Measurements from ENCODE around the gene ATP6V1B1.

The ATP6V1B1 gene

DNA sequence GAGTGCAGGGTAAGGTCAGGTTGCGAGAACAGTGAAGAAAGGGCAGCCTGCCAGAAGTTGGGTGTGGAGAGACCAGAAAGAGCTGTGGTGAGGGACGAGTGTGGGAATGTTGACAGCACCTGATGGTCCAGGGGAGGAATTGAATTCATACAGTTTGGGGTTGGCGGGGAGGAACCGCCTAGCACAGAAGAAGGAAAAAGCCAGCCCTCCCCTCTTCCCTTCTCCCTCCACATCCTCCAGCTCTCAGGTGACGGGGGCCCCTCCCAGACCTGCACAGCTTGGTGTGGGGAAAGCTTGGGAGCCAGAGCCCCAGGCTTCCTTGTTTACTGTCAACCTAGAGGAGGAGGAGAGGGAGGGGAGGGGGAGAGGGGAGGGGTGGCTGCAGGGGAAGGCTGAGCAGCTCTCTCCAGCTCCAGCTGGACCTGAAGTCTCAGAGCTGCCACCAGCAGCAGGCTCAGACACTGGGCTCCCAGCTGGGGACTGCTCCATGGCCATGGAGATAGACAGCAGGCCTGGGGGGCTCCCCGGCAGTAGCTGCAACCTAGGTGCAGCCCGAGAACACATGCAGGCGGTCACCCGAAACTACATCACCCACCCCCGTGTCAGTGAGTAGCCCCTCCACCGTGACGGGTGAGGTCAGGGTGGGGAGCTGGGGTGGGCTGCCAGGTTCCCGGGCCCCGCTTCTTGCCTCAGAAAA, at the start of gene ATP6V1B1:
ATP6V1B1 (plus strand) TSS at position 433 of the 697 bp plus-strand sequence; CDS start at position 488, 55 bp downstream.
- peak; percentile 12 to 25 for DNase-seq

DNA sequence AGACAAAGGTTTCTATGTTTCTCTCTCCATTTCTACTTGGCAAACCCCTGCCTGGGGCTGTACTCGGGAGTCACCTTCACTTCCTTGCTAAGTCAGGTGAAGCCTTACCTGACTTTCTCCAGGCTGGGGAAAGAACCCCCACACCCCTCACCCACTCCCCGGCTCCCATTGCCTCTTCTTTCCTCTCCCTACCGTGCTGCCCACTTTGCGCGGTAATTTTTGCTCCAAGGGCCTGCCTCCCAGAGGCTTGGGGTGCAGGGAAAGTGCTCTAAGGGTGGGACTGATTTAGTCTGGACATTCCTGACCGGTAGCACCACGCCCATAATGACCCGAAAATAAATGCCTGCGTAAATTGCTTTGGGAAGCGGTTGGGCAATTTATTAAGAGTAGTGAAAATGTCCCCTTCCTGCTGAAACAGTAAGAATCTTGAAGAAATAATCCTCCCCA, 49.1 kb upstream of the ATP6V1B1 start:
- no peak for DNase-seq

DNA sequence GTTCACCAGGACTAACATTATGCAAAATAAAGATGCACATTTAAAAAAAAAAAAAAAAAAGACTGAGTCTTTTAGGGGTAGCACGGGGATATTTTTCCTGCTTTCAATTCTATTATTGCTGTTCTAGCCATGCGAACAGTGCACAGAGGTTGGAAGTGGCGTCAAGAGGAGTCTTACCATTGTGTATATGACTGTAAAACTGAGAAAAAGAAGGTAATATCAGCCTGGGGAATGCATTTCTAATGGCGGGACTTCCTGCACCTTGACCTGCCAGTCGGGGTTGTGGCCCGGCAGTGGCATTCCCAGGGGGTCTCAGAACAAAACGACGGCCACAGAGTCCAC, 48.5 kb upstream of the ATP6V1B1 start:
- no peak for DNase-seq

DNA sequence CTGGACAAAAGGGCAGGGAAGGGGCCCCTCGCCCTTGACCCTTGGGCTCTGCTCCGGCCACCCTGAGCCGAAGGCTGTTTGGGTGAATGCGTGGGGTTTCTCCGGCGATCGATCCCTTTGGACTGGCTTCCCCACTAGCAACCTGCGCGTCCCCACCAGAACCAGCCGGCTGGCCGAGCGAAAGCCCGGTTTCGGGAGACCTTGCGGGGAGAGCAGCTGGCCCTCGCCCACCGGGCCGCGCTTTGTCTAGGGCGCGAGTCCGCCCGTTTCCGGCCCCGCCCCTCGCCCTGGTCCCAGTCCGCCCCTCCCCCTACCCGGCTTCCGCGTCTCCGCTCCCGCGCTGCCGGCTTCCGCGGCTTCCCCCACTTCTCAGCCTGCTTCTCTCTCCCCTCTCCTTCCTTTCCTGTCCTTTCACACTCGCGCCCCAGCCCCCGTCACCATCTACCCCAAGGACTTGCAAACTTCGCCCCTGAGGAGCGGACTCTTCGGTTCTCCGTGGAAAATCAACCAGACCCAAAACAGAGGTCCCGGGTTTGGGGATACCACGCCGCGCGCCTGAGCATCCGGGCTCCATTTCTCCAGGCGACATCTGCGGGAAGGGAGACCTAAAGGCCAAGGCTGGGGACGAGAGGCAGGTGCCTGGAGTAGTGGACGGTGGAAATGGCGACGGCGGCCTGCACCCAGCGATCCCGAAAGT, 48.0 kb upstream of the ATP6V1B1 start:
- DNase-seq, result peak; percentile 46 to 53

DNA sequence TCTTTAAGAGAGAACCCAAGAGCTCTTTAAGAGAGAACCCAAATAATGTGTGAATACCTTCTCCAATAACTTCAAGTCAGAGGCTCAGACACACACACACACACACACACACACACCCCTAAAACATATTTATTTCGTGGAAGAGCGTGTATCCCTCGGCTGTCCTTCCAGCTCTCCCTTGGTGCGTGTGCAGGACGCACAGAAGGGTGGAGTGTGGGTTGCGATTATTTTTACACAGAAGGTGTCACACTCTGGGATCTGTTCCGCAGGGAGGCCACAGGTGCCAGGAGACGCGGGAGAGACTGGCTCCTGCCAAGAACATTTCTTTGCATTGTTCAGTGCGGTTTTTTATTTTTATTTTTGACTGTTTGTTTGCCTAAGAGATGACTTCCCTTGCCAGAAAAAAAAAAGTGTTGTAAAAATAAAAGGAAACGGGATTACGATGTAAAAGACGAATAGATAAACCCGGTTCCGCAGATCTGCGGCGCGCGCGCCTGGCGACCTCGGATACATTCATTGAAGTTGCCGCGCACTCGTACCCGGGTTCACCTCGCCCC, 47.3 kb upstream of the ATP6V1B1 start:
- no peak for DNase-seq

DNA sequence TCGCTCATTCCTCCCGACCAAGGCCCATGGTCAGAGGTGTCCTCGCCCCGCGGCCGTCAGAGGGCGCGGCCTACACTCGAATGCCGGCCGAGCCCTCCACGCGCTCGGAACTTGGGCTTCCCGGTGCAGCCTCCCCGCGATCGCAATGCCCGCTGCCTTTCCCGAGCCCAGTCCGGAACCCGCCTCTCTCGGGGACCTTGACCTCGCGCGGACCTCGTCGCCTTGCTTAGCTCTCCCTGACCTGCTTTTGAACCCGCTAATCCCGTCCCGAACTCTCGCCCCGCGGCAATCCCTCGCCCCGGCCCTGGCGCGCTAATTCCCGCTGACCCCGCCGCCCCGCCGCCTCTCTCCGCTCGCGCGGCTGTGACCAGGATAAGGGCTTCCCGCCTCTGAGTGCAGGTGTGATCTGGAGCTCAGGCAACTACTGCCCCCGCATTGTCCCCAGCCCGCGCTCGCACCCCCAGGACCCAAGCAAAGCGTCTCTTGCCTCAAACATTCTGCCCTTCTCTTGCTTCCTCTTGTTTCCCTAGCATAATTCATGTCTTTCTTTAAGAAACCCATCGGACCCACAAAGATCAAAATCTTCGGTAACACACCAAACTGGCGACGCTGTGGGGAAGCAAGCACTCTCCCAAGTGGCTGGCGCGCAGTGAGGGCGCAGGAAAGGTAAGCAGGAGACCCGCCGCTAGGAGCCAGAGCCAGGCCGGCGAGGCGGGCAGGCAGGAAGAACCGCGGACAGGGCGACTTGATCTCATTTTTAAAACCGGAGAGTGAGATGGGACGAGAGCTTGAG, 46.6 kb upstream of the ATP6V1B1 start:
- DNase-seq, result no peak

DNA sequence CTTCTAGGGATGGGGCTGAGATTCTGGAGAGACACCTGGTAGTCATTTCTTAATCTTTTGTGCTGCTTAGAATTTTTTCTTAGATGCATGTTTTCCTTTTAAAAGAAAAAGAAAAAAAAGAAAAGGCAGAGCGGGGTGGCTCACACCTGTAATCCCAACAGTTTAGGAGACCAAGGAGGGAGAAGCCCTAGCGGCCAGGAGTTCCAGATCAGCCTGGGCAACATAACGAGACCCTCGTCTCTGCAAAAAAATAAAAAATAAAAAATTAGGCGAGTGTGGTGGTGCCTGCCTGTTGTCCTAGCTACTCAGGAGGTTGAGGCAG, 46.0 kb upstream of the ATP6V1B1 start:
- no peak for DNase-seq

DNA sequence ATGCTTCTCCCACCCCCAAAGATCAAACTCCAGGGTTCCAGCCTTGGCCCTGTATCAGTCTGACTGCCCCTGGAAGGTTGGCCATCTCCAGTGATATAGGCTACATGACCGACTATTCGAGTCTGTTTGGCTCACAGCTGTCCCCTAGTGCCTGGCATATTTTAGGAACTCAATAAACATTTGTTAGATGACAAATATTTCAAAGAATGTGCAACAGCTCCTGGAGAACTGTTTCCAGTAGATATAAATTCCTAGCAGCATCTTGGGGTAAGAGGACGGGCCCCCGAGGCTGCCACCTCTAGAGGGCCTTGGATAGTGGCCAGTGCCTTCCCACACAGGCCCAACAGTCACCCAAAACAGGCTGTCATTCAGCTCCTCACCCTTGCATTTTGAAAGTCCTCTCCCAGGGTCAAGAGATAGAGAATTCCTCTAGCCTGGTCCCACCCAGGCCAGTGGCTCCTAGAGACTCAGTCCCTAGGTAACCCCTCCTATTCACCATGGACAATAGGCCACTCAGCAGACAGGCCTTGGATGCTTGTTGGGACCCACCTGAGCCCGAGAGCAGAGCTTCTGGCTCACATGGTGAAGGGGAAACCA, 45.1 kb upstream of the ATP6V1B1 start:
- DNase-seq, result no peak

DNA sequence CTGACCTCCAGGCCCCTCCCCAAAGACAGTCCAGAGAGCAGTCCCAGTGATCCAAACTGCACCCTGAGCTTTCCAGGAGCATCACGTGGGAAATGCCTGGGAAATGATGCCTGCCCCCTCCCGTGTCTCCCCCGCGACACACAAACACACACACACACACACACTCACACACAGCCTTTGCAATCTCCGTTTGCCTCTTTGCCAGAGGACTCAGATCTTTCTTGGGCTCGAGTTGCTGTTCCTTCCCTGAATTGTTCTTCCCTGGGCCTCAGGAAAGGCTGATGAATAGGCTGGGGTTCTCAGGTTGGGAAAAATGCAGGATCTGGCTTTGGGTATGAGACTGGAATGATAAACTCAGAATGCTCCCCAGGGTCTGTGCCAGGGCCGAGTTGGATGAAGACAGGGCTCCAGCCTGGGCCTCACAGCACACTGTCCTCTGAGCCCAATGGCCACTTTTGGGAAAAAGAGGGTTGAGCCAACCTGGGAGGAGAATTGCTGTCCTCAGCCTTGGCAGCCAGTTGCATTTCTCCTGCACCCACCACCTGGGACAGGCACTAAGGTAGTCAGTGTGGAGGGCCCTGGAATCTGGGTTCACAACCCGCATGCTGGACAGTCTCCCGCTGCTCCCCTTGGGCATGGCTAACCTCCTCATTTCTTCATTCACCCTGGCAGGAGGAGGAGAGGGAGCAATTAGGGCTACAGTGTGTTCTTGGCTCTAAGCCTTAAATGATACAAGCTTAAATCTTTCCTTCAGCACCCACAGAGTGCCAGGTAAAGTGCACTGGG, 43.9 kb upstream of the ATP6V1B1 start:
- DNase-seq, result no peak

DNA sequence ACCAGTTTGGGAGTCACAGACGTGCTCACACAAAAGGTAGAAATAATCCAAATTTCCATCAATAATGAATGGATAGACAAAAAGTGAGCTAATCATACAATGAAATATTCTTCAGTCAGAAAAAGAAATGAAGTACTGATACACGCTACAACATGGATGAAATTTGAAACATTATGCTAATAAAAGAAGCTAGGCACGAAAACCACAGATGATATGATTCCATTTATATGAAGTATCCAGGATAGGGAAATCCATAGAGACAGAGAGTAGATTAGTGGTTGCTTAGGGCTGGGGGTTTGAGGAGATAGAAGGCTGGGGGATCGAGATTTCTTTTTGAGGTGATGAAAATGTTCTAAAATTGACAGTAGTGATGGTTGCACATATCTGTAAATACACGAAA, 43.0 kb upstream of the ATP6V1B1 start:
- no peak for DNase-seq

DNA sequence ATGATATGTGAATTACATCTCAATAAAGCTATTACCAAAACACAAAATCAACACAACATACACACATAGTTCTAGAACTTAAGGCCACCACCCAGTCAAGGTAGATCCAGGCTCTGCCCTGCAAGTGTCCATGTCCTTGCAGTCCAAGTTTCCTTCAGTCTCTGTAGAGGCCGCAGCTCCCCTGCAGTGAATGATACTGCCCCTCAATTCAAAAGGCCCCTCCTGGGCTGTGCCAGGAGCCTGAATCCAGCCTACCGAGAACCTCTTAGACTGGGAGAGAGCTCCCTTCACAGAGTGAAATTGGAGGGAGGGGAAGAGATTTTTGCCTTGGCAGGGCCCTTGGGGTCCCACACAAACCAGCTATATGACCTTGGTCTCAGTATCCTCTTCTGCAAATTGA, 42.5 kb upstream of the ATP6V1B1 start:
- no peak for DNase-seq

DNA sequence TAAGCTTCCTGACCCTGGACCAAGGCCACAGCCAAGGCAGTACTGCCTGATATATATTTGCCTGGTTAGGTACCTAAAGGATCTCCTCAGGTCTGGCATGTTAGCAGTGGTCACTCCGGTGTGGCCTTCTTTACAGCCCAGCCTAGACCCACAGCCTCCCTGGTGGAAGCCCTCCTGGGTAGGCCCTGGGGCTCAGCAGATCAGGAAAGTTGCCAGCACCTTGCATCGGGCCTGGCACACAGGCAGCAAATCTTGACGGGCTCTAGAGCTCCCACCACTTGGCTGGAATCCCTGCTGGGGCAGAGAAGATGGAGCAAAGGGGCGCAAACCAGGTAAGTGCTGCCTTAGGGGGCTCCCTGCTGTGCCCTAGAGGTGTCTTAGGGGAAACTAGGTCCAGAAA, 40.9 kb upstream of the ATP6V1B1 start:
- DNase-seq, result no peak

DNA sequence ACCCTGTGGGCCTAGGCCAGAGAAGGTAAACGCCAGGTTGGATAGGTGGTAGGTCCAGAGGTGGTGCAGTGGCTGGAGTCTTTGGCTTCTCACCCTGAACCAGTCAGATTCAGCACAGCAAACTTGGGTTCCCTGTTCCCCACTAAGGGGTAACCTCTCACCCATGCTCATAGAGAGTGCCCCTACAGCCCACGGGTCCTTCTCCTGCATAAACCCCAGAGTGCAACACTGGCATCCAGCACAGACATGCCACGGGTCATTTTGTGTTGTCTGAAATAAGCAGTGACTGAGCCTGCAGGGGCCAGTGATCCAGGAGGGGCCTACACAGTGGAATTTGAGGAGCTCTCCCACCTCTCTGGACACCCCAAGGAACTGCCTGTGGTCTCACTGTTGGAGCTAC, 40.5 kb upstream of the ATP6V1B1 start:
- no peak for DNase-seq

DNA sequence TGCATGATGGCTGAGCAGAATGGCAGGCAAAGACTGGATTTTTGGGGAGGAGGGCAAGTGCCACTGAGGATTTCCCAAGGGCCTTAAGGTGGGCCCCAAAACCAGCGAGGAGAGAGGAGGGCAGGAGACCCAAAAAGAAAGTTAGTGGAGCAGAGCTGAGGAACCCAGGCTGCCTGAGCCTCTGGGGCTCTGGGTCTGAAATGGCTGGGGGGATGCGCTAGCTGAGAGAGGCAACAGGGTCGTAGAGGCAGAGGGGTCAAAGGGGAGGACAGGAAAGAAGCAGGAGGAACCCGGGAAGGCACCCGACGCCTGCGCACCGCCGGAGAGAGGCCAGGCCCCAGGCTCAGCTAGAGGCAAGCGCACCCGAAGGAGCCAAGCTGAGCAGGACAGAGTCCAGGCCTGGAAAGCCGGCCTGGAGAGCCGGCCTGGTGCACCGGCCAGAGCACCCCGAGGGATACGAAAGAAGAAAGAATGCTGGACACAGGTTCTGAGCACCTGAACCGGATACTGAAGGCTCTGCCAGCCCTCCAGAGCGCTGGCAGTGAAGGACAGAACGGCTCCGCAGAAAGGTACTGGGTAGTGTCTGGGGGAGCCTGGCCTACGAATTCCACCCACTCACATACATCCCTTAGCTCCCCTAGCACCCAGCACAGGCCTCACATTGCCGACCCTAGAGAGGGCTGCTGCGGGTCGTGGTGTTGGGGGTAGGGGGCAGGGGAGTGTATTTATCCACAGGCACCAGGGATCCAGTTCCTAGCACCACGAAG, 39.5 kb upstream of the ATP6V1B1 start:
- no peak for DNase-seq

DNA sequence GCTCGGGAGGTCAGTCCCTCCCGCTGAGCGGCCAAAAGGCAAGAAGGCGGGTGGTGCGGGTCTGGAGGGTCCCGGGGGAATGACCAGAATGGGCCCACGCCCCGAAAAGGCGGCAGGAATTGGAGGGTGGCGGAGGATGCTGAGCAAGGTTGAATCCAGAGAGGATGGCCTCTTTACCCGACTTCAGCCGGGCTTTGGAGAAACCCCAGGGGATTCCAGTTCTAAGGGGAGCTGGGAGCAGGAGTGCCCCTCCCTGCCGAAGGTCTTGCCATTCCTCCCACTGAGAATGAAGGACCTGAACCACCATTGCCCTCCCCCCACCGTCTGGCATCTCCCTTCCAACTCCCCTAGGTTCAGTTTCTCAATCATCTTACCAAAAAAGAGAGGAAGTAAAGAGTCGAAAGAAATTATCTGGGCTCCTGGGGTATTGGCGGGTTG, 38.9 kb upstream of the ATP6V1B1 start:
- DNase-seq, result no peak

DNA sequence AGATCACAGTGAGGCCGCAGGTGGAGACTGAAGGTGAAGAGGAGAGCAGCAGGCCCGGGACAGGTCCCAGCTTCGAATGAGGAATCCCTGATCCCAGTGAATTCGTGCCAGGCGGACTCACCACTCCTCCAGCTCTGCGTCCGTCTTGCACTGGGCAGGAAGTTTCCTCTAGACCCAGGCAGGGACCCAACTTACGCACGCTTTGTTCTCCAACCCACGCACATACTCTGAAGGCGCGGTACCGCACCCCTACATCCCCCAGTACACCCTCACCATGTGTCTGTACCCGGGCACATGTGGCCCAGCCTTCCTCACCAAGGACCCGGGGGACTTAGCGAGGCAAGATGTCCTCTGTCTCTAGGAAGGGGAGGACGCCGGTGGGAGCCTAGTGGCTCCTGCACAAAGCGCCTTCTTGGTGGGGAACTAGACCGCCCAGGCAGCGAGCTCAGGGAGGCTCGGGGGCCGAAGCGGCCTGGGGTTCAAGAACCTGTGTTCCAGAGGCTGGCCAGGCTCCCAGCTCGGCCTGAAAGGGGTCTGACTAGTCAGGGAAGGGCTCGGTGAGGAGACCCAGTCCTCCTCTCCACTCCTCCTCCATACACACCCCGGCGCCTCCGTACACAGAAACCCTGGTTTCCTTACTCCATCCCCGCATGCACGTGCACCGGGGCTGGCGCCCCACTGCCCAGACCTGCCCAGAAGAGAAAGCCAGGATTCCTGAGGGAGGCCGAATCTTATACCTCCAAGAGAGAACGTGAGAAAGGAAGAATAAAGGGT, 38.3 kb upstream of the ATP6V1B1 start:
- no peak for DNase-seq

DNA sequence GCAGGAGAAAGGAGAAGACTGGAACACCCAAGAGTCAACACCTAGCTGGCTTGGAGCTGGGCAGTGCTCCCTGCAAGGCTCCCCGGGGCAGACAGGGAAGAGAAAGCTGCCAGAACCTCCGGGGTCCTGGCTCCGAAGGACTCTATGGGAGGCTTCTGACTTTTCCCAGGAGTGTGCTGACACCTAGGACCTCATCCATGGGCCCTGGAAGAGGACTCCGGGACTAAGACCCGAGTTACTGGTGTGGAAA, 37.8 kb upstream of the ATP6V1B1 start:
- DNase-seq, result no peak

DNA sequence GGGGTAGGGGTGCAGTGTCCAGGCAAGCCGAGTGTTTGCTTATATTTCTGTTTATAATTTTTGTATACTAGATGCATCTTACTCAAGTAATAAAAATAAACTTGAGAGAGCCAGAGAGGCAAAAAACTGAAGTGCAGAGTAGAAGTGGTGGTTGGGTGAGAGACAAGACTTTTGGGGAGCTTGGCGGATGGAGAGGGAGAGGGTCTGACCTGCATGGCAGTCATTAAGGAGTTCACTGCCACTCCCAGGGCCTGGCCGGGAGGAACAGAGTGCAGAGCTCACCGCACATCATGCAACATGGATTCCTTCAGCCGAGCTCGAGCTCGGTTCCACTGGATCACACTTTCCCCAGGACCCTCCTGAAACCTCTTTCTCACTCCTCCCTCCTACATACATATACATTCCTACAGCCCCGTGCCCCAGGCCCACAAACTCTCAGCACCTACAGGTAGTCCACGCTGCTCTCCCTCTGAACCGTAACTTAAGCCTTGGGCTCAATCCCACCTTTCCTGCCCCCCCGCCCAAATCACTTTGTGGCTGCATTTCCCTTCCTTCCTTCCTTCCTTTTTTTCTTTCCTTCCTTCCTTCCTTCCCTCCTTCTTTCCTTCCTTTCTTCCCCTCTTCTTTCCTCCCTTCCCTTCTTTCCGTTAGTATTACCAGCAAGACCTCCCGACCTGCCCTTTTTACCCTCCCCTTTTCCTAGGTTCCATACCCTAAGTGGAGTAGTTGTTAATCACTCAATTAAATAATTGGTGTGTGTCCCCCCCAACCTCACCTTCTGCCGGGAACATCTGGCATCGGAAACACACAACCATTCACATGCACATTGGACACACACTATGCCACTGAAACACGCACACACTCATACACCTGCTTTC, 37.1 kb upstream of the ATP6V1B1 start:
- DNase-seq, result no peak

DNA sequence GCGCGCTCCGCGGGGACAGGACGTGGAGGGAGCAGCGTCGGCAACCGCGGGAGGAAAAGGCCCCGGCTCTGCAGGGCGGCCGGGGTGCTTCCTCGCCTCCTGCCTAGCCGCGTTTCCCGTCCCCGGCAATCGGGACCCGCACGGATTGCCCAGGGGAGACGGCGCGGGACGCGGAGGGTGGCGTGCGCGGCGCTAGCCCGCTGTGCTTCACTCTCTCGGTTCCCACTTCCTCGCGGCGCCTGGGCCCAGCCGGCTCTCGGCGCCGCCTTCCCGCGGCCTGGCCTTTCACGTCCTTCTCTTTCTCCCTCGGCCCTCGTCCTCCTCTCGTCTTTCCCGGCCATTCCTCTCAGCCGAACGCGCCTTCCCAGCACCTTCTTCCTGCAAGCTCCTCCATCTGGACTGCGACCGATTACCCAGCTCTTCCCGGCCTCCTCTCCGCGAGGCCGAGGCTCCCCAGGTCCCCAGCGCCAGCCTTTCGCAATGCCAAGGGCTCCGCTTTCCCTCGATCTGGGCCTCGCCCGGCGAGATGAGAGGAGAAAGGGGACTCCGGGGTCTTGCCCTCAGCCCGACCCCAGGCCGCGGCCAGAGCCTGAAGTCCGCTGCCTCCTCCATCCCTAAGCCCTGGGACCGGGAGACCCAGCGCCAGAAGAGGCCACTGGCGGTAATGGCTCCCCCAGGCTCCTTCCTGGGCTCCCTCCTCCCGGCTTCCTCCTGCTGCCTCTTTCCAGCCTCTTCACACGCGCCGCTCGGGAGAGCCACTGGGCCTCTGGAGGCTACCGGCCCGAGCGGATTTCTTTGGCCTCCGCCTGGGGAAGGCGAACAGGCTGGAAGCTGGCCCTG, 34.3 kb upstream of the ATP6V1B1 start:
- DNase-seq, result peak; percentile 8 to 44

Data from NCI-H2081 (cell line).